Measurements from ENCODE around the gene ITM2B.

Gene ITM2B

GRCh38 chr13:48242677-48243076, 9.7 kb downstream of the ITM2B start:
- POLR2A ChIA-PET = interaction anchor here (1.3 kb wide), 1 partner anchor 10 kb away, joined by 3 read pairs; the partner anchor contains the start of gene ITM2B
- CTCF ChIA-PET = no interaction called here

DNA sequence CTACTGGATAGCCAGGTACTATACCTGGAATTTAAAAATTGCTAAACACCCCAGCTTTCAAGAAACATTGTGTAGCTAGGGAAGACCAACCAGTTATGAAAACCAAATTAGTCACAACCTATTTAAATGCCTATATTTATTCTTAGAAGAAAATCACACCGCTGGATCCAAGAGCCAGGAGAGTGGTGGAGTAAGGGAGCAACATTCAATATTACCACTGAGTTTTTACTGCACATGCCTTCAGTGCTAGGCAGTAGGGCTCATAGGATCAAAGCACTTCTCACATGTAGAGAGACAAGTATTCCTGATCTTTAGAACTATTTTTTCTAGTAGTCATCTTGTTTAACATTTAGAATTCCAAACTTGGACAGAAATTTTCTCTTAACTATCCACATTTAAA, 11.2 kb downstream of the ITM2B start:
- POLR2A ChIA-PET = no interaction called here
- CTCF ChIA-PET = no interaction called here
- no peak overlapping the region for H3K27ac ChIP-seq (ENCODE audit: extremely low read depth, low read depth, low read length)
- H3K9me3 ChIP-seq (ENCODE audit: control insufficient read depth, insufficient read depth, low read depth, low read length) = no peaks in the 10 kb centered on the region
- peaks cover 0 to 2% of the 10 kb centered on the region in 2 experiments; a peak in 2 of 3 replicates for H3K36me3 ChIP-seq (ENCODE audit: control insufficient read depth in 2 of 2, insufficient read depth in 1 of 2, low read length in 2 of 2)
- H3K4me3 ChIP-seq (ENCODE audit: low read depth, low read length) = no peak overlapping the region
- TF ChIP-seq ZSCAN30 (tag by site-specific recombination; IDR thresholded peaks at IDR 0.05) = no peak
- TF ChIP-seq GLIS2 (tag by site-specific recombination; IDR thresholded peaks at IDR 0.05) = no peak
- no peak for TF ChIP-seq ZBTB8A (tag by site-specific recombination; IDR thresholded peaks at IDR 0.05)
- no peak for TF ChIP-seq ZSCAN16 (tag by site-specific recombination; IDR thresholded peaks at IDR 0.05)
- no peak for TF ChIP-seq ZNF473 (tag by site-specific recombination; IDR thresholded peaks at IDR 0.05)
- TF ChIP-seq ZNF518A (tag by site-specific recombination; conservative IDR thresholded peaks at IDR 0.05; ENCODE audit: low read depth) = no peak
- H3K4me1 ChIP-seq (ENCODE audit: control insufficient read depth, insufficient read depth, low read length) = peaks cover 3% of the 10 kb centered on the region; the same call in 1 of the 2 replicates

More at GRCh38 chr13:48242677-48243076, 9.7 kb downstream of the ITM2B start:
- Histone ChIP-seq H3K36me3 (ENCODE audit: control insufficient read depth in 2 of 2, insufficient read depth in 1 of 2, low read length in 2 of 2) (peaks cover 0 to 3% of the 10 kb centered on the region in 2 experiments; a peak in 2 of 3 replicates), H3K4me3 (ENCODE audit: low read depth, low read length) (no peak overlapping the region), H3K9me3 (ENCODE audit: control insufficient read depth, insufficient read depth, low read depth, low read length) (no peaks in the 10 kb centered on the region), H3K27ac (ENCODE audit: extremely low read depth, low read depth, low read length) (no peak overlapping the region), H3K4me1 (ENCODE audit: control insufficient read depth, insufficient read depth, low read length) (peaks cover 3% of the 10 kb centered on the region; the same call in 1 of the 2 replicates)
- TF ChIP-seq IKZF3 (tag by site-specific recombination; IDR thresholded peaks at IDR 0.05) (0 out of 2 replicates have a peak, but pooled peaks have one; percentile 39), ZSCAN4 (tag by site-specific recombination; IDR thresholded peaks at IDR 0.05) (no peak), PRDM6 (tag by site-specific recombination; IDR thresholded peaks at IDR 0.05) (peak; percentile 83), BCL6B (tag by site-specific recombination; IDR thresholded peaks at IDR 0.05) (peak; percentile 52; the same call in 1 of the 2 replicates), ZNF121 (tag by site-specific recombination; IDR thresholded peaks at IDR 0.05) (no peak), OSR2 (tag by site-specific recombination; IDR thresholded peaks at IDR 0.05) (peak; percentile 33; the same call in 1 of the 2 replicates), ZNF843 (tag by site-specific recombination; IDR thresholded peaks at IDR 0.05) (0 out of 2 replicates have a peak, but pooled peaks have one; percentile 39), EGR2 (tag by site-specific recombination; IDR thresholded peaks at IDR 0.05; ENCODE audit: low read depth) (no peak), FEZF1 (tag by site-specific recombination; IDR thresholded peaks at IDR 0.05) (peak; percentile 59)
- TF ChIP-seq, protein P1, sequence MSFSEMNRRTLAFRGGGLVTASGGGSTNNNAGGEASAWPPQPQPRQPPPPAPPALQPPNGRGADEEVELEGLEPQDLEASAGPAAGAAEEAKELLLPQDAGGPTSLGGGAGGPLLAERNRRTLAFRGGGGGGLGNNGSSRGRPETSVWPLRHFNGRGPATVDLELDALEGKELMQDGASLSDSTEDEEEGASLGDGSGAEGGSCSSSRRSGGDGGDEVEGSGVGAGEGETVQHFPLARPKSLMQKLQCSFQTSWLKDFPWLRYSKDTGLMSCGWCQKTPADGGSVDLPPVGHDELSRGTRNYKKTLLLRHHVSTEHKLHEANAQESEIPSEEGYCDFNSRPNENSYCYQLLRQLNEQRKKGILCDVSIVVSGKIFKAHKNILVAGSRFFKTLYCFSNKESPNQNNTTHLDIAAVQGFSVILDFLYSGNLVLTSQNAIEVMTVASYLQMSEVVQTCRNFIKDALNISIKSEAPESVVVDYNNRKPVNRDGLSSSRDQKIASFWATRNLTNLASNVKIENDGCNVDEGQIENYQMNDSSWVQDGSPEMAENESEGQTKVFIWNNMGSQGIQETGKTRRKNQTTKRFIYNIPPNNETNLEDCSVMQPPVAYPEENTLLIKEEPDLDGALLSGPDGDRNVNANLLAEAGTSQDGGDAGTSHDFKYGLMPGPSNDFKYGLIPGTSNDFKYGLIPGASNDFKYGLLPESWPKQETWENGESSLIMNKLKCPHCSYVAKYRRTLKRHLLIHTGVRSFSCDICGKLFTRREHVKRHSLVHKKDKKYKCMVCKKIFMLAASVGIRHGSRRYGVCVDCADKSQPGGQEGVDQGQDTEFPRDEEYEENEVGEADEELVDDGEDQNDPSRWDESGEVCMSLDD (tag by site-specific recombination; IDR thresholded peaks at IDR 0.05) = no peak
- TF ChIP-seq, protein P2, sequence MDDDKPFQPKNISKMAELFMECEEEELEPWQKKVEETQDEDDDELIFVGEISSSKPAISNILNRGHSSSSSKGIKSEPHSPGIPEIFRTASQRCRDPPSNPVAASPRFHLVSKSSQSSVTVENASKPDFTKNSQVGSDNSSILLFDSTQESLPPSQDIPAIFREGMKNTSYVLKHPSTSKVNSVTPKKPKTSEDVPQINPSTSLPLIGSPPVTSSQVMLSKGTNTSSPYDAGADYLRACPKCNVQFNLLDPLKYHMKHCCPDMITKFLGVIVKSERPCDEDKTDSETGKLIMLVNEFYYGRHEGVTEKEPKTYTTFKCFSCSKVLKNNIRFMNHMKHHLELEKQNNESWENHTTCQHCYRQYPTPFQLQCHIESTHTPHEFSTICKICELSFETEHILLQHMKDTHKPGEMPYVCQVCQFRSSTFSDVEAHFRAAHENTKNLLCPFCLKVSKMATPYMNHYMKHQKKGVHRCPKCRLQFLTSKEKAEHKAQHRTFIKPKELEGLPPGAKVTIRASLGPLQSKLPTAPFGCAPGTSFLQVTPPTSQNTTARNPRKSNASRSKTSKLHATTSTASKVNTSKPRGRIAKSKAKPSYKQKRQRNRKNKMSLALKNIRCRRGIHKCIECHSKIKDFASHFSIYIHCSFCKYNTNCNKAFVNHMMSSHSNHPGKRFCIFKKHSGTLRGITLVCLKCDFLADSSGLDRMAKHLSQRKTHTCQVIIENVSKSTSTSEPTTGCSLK (tag by site-specific recombination; IDR thresholded peaks at IDR 0.05) = no peak

Measured in HEK293 (cell line).